Measurements from ENCODE around the gene BARHL2. TPM values are rescaled to one million over a fixed set of nuclear protein-coding genes. Genes with fewer than 3 reads are reported as not detected.
A peak's percentile ranks its signal among the peaks of the same experiment; 100 is the strongest.

The BARHL2 gene
- polyA plus RNA-seq, 2 of the 4 experiments (the other 2 are of a cell fraction): not detected

DNA sequence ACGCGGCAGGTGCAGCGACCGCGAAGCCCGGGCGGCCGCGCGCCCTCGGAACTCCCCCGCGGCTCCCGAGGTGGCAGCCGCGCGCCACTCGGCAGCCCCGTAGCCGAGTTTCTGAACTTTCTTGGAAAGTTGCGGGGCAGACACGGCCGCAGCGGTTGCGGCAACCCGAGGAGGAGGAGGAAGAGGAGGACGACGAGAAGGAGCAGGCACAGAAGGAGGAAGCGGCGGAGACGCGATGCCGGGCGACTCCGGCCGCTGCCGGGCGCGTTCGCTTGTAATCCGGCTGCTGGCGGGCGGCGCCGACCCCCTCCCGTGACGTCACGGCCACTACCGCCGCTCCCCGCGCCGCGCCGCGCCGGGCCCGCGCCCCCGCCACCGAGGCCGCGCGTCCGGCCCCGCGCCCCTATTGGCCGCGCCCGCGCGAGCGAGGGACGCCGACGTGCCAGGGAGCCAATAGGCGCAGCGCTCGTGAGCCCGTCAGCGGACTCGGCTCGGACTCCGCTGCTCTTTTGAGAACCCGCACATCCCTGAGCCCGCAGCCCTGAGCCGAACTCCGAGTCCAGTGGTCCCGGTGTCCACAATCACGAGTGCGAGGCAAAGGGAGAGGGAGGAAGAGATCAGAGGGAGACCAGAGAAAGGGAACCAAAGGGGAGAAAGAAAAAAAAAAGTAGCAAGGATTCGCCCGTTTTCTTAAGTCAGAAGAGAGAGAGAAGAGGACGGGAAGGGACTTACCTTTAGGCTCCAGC, 736 bp upstream of the BARHL2 start:
- ATAC-seq: no peak
- POLR2A ChIA-PET: no interaction called here

DNA sequence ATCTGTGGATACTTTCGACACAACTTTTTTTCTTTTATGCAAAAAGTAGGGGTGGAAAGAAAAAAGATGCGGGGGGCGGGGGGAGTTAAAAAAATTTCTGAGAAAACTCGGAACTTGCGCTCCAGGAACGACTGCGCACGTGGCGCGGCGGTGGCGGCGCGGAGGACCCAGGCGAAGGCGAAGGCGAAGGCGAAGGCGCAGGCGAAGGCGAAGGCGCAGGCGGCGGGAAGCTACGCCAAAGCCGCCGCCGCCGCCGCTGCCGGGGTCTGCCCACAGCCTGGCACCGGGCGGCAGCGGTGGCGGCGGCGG, 208 bp upstream of the BARHL2 start:
- TF ChIP-seq RNF2 (IDR thresholded peaks at IDR 0.05; ENCODE audit: borderline replicate concordance, low read depth) (no peak), ZFP36 (IDR thresholded peaks at IDR 0.05; ENCODE audit: borderline replicate concordance, partially characterized antibody) (no peak), CBX8 (IDR thresholded peaks at IDR 0.05) (no peak), POLR2A (IDR thresholded peaks at IDR 0.05; ENCODE audit: low read length) (no peak), RCOR1 (IDR thresholded peaks at IDR 0.05; ENCODE audit: low read depth, low read length) (no peak), FOSB (CRISPR knock-in tag; IDR thresholded peaks at IDR 0.05) (no peak), MAFK (IDR thresholded peaks at IDR 0.05; ENCODE audit: partially characterized antibody) (no peak), ZNF302 (CRISPR knock-in tag; IDR thresholded peaks at IDR 0.05) (no peak), SMC3 (IDR thresholded peaks at IDR 0.05) (no peak), SREBF2 (IDR thresholded peaks at IDR 0.05) (no peak), EHF (CRISPR knock-in tag; IDR thresholded peaks at IDR 0.05) (no peak), BHLHE40 (IDR thresholded peaks at IDR 0.05; ENCODE audit: low read depth, low read length) (no peak), EHMT2 (IDR thresholded peaks at IDR 0.05; ENCODE audit: low read depth) (no peak), HOXA7 (CRISPR knock-in tag; IDR thresholded peaks at IDR 0.05) (no peak), FOXS1 (CRISPR knock-in tag; IDR thresholded peaks at IDR 0.05) (no peak), HOXB5 (CRISPR knock-in tag; IDR thresholded peaks at IDR 0.05) (no peak)
- TF ChIP-seq, protein P1, sequence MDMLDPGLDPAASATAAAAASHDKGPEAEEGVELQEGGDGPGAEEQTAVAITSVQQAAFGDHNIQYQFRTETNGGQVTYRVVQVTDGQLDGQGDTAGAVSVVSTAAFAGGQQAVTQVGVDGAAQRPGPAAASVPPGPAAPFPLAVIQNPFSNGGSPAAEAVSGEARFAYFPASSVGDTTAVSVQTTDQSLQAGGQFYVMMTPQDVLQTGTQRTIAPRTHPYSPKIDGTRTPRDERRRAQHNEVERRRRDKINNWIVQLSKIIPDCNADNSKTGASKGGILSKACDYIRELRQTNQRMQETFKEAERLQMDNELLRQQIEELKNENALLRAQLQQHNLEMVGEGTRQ (IDR thresholded peaks at IDR 0.05): no peak
- TF ChIP-seq, protein P2, sequence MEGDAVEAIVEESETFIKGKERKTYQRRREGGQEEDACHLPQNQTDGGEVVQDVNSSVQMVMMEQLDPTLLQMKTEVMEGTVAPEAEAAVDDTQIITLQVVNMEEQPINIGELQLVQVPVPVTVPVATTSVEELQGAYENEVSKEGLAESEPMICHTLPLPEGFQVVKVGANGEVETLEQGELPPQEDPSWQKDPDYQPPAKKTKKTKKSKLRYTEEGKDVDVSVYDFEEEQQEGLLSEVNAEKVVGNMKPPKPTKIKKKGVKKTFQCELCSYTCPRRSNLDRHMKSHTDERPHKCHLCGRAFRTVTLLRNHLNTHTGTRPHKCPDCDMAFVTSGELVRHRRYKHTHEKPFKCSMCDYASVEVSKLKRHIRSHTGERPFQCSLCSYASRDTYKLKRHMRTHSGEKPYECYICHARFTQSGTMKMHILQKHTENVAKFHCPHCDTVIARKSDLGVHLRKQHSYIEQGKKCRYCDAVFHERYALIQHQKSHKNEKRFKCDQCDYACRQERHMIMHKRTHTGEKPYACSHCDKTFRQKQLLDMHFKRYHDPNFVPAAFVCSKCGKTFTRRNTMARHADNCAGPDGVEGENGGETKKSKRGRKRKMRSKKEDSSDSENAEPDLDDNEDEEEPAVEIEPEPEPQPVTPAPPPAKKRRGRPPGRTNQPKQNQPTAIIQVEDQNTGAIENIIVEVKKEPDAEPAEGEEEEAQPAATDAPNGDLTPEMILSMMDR (IDR thresholded peaks at IDR 0.05): no peak
- TF ChIP-seq, protein P3, sequence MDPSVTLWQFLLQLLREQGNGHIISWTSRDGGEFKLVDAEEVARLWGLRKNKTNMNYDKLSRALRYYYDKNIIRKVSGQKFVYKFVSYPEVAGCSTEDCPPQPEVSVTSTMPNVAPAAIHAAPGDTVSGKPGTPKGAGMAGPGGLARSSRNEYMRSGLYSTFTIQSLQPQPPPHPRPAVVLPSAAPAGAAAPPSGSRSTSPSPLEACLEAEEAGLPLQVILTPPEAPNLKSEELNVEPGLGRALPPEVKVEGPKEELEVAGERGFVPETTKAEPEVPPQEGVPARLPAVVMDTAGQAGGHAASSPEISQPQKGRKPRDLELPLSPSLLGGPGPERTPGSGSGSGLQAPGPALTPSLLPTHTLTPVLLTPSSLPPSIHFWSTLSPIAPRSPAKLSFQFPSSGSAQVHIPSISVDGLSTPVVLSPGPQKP (IDR thresholded peaks at IDR 0.05; ENCODE audit: low read depth, low read length): no peak
- DNase-seq (ENCODE audit: low read depth in 1 of 2, low spot score in 1 of 2) (no peak), FAIRE-seq (no peak), ATAC-seq (no peak)
- WGBS (ENCODE audit: missing lambda C conversion rate): 95% methylated on average over 35 of the region's 37 CpGs
- H3K4me1 ChIP-seq: no peaks in the 10 kb centered on the region
- ChIA-PET POLR2A (no interaction called here), CTCF (no interaction called here)
- no peak overlapping the region for H3K27ac ChIP-seq
- H3K4me3 ChIP-seq: no peak overlapping the region
- H3K4me2 ChIP-seq: no peak overlapping the region
- H3K9me3 ChIP-seq: no peaks in the 10 kb centered on the region

More for the DNA sequence above, 736 bp upstream of the BARHL2 start:
- Histone ChIP-seq H3K4me1 (no peaks in the 10 kb centered on the region), H3K27ac (no peak overlapping the region), H3K4me3 (peak overlapping the region; percentile 27; the same call in 2 of the 3 replicates), H3K4me2 (peak overlapping the region; percentile 71), H3K9me3 (no peaks in the 10 kb centered on the region)
- FAIRE-seq (no peak), DNase-seq (ENCODE audit: low read depth in 1 of 2, low spot score in 1 of 2) (no peak)
- TF ChIP-seq FOXS1 (CRISPR knock-in tag; IDR thresholded peaks at IDR 0.05) (no peak), HEYL (CRISPR knock-in tag; IDR thresholded peaks at IDR 0.05) (no peak), KDM5A (IDR thresholded peaks at IDR 0.05) (no peak), MYC (IDR thresholded peaks at IDR 0.05; ENCODE audit: borderline replicate concordance, low read length) (no peak), TFCP2L1 (CRISPR knock-in tag; IDR thresholded peaks at IDR 0.05) (no peak), RCOR1 (IDR thresholded peaks at IDR 0.05; ENCODE audit: low read depth, low read length) (no peak), ZC3H11A (IDR thresholded peaks at IDR 0.05) (no peak), MAZ (IDR thresholded peaks at IDR 0.05; ENCODE audit: borderline replicate concordance, low read depth, low read length) (no peak), EHF (CRISPR knock-in tag; IDR thresholded peaks at IDR 0.05) (no peak), RNF2 (IDR thresholded peaks at IDR 0.05; ENCODE audit: borderline replicate concordance, low read depth) (no peak)
- TF ChIP-seq, protein P4, sequence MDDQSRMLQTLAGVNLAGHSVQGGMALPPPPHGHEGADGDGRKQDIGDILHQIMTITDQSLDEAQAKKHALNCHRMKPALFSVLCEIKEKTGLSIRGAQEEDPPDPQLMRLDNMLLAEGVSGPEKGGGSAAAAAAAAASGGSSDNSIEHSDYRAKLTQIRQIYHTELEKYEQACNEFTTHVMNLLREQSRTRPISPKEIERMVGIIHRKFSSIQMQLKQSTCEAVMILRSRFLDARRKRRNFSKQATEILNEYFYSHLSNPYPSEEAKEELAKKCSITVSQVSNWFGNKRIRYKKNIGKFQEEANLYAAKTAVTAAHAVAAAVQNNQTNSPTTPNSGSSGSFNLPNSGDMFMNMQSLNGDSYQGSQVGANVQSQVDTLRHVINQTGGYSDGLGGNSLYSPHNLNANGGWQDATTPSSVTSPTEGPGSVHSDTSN (IDR thresholded peaks at IDR 0.05): no peak
- TF ChIP-seq, protein P1 (IDR thresholded peaks at IDR 0.05): no peak
- TF ChIP-seq, protein P3 (IDR thresholded peaks at IDR 0.05; ENCODE audit: low read depth, low read length): no peak
- CTCF ChIA-PET: interaction anchor here (0.9 kb wide), 1 partner anchor 11 kb away, joined by 3 read pairs; no protein-coding TSS in a partner anchor
- 81% methylated on average over 52 of the region's 94 CpGs for WGBS (ENCODE audit: missing lambda C conversion rate)

All from A549 (cell line).